T-helper 2 cell treated with Interferon-gamma antibody and Interleukin-4, amounts not matched to agents 100 ng/mL and 5 ng/mL, for 36 hours (primary cell): Measurements from ENCODE around the gene SDCCAG8. TPM values are rescaled to one million over a fixed set of nuclear protein-coding genes. Genes with fewer than 3 reads are reported as not detected.

ENCODE experiments used
- intact Hi-C: fragments of 100-400 bp; cut with micrococcal nuclease; formaldehyde crosslinking; loops from one replicate; pipeline ENCODE4 v1.15.1; 2023
- total RNA-seq: library from RNA; stranded (reverse); gene quantifications from 2 replicates; pipeline ENCODE4 v1.2.3, GENCODE V29; 2022

Gene SDCCAG8
- total RNA-seq, 1 donor from 2014 or later = 23.7 TPM

GRCh38 chr1:243443557-243443956, 187.7 kb downstream of the SDCCAG8 start:
- intact Hi-C loops = no loop called here

- intact Hi-C loops = no loop called here
Measured at GRCh38 chr1:243447347-243447746, 191.5 kb downstream of the SDCCAG8 start.

GRCh38 chr1:243447844-243448243, 192.0 kb downstream of the SDCCAG8 start:
- intact Hi-C loops = no loop called here

- intact Hi-C loops = no loop called here
Measured at GRCh38 chr1:243449373-243449772, 193.5 kb downstream of the SDCCAG8 start.

GRCh38 chr1:243452092-243452491, 196.3 kb downstream of the SDCCAG8 start:
- intact Hi-C loops = no loop called here

GRCh38 chr1:243454328-243454997, 198.6 kb downstream of the SDCCAG8 start:
- intact Hi-C loops = no loop called here

GRCh38 chr1:243455760-243456651, 200.2 kb downstream of the SDCCAG8 start:
- intact Hi-C loops = no loop called here

GRCh38 chr1:243457363-243457982, 201.6 kb downstream of the SDCCAG8 start:
- intact Hi-C loops = no loop called here

- intact Hi-C loops = no loop called here
Measured at GRCh38 chr1:243459059-243459458, 203.2 kb downstream of the SDCCAG8 start.

- intact Hi-C loops = no loop called here
Measured at GRCh38 chr1:243461700-243462099, 205.9 kb downstream of the SDCCAG8 start.

GRCh38 chr1:243462929-243463697, 207.3 kb downstream of the SDCCAG8 start:
- intact Hi-C loops = no loop called here

- intact Hi-C loops = no loop called here
Measured at GRCh38 chr1:243465081-243465480, 209.2 kb downstream of the SDCCAG8 start.

- intact Hi-C loops = no loop called here
Measured at GRCh38 chr1:243465738-243466137, 209.9 kb downstream of the SDCCAG8 start.

GRCh38 chr1:243469497-243469896, 213.7 kb downstream of the SDCCAG8 start:
- intact Hi-C loops = no loop called here

GRCh38 chr1:243470502-243470901, 214.7 kb downstream of the SDCCAG8 start:
- intact Hi-C loops = no loop called here

GRCh38 chr1:243471026-243471685, 215.3 kb downstream of the SDCCAG8 start:
- intact Hi-C loops = no loop called here

- intact Hi-C loops = no loop called here
Measured at GRCh38 chr1:243471754-243472745, 216.2 kb downstream of the SDCCAG8 start.

- intact Hi-C loops = no loop called here
Measured at GRCh38 chr1:243473227-243474135, 217.6 kb downstream of the SDCCAG8 start.
